Measurements from ENCODE around the gene C17orf78. TPM values are rescaled to one million over a fixed set of nuclear protein-coding genes. Genes with fewer than 3 reads are reported as not detected.
"Not testable (repeated sequence)": the region's sequence is repeated elsewhere in the genome, so short reads cannot be mapped to it uniquely, and the experiment has no call there.

The C17orf78 gene
- total RNA-seq (2014; rRNA removed; shearing (Covaris generic)) = not detected in 2 replicates

DNA sequence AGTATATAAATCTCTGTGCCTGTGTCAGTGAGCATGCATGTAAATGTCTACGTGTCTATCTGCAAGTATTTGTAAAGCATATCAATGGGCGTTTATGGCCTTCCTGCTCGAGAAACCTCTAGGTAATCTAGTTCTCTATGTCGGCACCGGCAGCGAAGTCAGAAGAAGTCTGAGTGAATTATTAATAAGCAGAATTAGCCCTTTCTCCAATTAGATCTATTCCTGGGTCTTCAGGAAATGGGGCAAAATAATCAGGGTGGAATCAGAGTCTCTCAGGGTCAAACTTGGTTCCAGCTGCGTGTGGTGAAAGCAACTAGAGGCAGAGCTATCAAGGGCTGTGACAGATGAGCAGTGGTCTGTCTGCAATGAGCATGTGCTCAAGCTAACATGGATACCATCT is at the start of gene C17orf78:
C17orf78 (plus strand) TSS at position 280 of the 400 bp plus-strand sequence; CDS start at position 388, 108 bp downstream.
- DNase-seq (ENCODE audit: low spot score) = no peak

- peak; percentile 18 for DNase-seq (ENCODE audit: low spot score)
Observed at GRCh38 chr17:37327341-37328090, 48.3 kb upstream of the C17orf78 start.

GRCh38 chr17:37338847-37339246 is 36.9 kb upstream of the C17orf78 start:
- no peak for DNase-seq (ENCODE audit: low spot score)

- DNase-seq (ENCODE audit: low spot score) = no peak
Observed at GRCh38 chr17:37339321-37339720, 36.5 kb upstream of the C17orf78 start.

GRCh38 chr17:37340804-37341203 is 35.0 kb upstream of the C17orf78 start:
- no peak for DNase-seq (ENCODE audit: low spot score)

- no peak for DNase-seq (ENCODE audit: low spot score)
Observed at GRCh38 chr17:37342589-37342988, 33.2 kb upstream of the C17orf78 start.

DNA sequence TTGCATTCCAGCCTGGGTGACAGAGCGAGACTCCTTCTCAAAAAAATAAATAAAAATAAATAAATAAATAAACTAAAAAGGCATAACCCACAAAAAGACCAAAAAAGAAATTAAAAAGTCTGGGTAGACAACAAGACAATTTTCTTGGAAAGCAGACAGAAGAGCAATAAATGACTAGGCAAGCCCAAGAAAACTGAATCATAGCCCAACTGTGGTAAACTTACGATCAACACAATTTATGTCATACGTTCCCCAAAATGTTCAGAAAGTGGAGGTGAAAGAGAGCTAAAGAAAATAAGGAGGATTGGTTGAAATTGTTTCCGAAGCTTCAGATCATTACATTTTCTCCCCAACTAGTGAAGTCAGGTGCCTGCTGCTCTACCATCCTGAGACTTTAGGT is 31.3 kb upstream of the C17orf78 start:
- no peak for DNase-seq (ENCODE audit: low spot score)

GRCh38 chr17:37346863-37347402 is 28.9 kb upstream of the C17orf78 start:
- not testable (repeated sequence) for DNase-seq (ENCODE audit: low spot score)

DNA sequence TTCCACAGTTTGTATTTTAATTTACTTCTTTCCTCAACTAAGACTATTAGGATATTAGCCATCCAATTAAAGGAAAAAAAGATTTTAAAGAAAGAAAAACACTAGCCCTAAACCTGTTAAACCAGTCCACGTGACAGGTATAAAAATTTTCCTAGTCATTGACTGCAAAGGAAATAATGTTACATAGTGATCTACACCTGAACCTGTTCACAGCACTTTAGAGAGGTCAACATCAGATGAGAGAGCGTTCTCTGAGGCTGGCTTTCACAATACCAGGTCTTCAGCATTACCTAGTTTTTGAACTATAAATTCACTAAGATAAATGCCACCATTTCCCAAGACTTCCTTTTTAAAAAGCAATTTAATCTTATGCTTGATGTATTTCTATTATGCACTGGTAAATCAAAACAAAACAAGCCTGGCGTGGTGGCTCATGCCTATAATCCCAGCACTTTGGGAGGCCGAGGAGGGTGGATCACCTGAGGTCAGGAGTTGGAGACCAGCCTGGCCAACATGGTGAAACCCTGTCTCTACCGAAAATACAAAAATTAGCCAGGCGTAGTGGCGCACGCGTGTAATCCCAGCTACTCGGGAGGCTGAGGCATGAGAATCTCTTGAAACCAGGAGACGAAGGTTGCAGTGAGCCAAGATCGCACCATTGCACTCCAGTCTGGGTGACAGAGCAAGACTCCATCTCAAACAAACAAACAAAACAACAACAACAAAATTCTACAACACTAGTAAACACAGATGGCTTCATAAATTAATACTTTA is 18.8 kb upstream of the C17orf78 start:
- DNase-seq (ENCODE audit: low spot score) = not testable (repeated sequence)

DNA sequence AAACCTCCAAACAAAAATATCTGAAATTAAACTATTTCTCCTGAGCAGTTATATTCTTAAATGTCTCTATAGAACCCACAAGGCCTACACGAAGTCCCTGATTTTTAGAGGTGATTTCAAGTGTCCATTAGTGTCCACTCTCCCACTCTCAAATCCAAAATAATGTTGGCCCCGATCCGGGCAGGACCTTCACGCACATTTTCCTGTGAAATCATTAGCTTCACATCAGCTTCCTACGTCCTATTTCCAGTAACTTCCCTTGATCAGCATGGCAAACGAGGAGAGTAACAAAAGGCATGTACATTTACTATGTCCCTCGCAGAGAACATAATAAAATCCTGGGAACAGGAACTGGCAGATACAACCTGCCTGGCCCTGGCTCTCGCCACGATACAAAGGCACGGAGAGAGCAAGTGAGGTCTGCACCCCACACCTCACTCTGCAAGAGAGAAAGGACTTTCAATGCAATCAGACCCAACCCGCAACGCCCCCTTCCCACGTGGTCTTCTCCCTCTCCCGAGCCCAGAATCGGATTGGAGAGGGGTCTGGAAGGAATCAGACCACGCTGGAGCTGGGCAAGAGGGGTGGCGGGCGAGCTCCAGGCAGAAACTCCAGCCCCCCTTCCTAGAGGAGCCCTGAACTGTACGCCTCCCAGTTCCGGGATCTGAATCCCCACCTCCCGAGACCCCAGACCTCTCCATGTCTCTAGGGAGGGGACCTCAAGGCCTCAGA is 17.5 kb upstream of the C17orf78 start:
- DNase-seq (ENCODE audit: low spot score) = peak; percentile 70

GRCh38 chr17:37358830-37359681 is 16.7 kb upstream of the C17orf78 start:
- DNase-seq (ENCODE audit: low spot score) = peak; percentile 91

DNA sequence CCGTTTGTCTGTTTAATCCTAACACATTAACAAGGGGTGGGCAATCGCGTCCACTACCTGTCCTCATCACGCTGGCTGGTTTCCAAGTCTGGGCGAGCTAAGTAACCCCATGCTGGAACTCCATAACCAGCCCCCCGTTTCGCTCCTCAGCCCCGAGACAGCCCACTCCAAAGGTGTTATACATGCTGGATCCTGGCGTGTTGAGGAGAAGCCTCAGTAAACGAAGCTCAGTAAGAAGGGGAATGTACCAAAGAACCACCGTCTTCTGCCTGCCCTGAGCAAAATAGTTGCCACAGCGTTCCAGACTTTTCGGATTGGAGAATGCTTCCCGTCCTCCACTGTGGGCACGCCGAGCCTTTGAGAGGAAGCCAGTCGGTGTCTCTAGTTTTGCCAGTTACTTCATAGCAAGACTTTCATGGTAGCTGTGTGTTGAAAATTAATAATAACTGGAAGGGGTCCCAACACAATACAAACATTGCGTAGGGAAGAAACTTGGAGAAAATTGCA is 16.1 kb upstream of the C17orf78 start:
- DNase-seq (ENCODE audit: low spot score) = no peak

GRCh38 chr17:37360632-37361031 is 15.2 kb upstream of the C17orf78 start:
- DNase-seq (ENCODE audit: low spot score) = no peak

DNA sequence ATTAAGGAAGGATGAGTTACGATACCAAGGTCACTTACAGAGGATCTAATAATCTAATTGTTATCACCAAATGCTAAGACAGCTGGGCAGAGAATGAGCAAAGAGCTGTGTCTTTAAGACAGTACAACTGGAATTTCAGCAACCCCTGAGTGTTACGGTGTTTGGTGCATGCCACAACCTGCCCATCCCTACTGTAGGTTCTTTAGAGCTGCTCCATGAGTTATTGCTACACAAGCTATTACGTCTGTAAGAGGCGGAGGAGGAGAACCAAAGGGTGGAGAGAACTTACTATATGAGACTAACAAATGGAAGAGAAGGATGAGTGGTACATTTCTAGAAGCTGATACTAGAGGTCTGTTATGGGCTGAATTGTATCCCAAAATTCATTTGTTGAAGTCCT is 14.2 kb upstream of the C17orf78 start:
- DNase-seq (ENCODE audit: low spot score) = no peak

DNA sequence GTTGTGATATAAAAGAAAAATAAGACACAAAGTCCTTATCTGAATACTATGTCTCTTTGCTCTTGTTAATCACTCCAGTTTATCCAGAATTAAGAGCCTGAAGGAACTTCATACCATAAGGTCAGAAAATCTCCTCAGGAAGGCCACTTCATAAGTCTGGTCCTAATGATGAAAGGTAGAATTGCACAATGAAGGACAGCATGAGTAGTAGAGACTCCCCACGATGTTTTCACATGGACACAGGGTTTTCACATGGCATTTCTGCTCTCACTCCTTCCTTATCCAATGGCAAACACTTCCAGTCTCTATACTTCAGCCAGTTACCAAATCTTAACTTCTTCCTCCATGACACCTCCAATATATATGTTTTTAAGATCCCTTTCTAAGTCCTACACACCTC is 10.2 kb upstream of the C17orf78 start:
- DNase-seq (ENCODE audit: low spot score) = no peak

DNA sequence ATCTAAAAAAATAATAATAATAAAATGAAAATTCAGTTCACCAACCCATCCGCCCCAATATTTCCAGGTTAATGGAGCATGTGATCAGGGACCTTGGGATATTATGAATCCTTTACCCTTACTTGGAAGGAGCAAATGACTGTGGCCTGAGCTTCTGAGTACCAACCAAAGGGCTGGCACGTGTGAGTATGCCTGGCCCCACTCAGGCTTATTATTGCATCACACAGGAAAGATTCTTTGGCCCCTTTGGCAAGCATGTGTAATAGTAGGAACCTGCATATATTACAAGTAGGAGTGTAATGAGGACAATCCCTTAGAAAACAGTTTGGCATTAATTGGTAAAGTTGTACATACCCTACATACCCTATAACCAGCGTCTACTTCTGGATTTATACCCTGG is 7.2 kb upstream of the C17orf78 start:
- no peak for DNase-seq (ENCODE audit: low spot score)

- DNase-seq (ENCODE audit: low spot score) = peak; percentile 86
Observed at GRCh38 chr17:37373530-37374159, 2.1 kb upstream of the C17orf78 start.

GRCh38 chr17:37382056-37382455 is 6.3 kb downstream of the C17orf78 start:
- DNase-seq (ENCODE audit: low spot score) = no peak

- no peak for DNase-seq (ENCODE audit: low spot score)
Observed at GRCh38 chr17:37384560-37385149, 8.9 kb downstream of the C17orf78 start.

DNA sequence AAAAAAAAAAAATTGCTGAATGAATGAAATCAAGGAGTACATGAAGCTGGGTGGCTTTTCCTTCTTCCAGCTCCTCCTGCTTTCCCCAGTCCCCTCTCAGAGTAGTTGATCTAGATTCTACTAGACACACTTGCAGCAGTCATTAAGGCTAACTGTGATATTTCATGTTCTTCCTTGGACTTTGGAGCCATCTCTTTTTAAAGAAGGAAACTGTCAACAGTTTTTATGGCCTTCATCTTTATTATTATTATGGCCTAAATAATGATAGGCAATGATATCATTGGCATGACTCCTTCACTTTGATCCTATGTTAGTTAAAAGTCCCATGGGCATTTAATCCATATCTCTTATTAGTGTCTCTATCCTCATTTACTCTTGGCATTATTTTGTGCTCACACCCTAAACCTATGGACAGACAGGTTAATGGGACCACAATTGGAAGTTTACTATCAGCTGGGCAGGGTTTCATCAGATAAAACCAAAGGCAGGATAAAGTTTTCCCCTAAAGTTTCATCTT is 9.7 kb downstream of the C17orf78 start:
- DNase-seq (ENCODE audit: low spot score) = no peak

All from A172 (cell line).